COLO668 (cell line): ENCODE results near the gene PCDHB16.
"Not testable (repeated sequence)": the region's sequence is repeated elsewhere in the genome, so short reads cannot be mapped to it uniquely, and the experiment has no call there.

Experiments used
- DNase-seq: peaks from one replicate; lab custom pipeline; 2025; ENCODE audit not compliant: unreplicated experiment; lab: John Stamatoyannopoulos, UW

PCDHB16 gene

GRCh38 chr5:141180313-141180712, 1.9 kb upstream of the PCDHB16 start:
- no peak for DNase-seq

- DNase-seq = not testable (repeated sequence)
Observed at GRCh38 chr5:141184117-141184855, 2.1 kb downstream of the PCDHB16 start.

GRCh38 chr5:141186897-141187512, 4.8 kb downstream of the PCDHB16 start, which contains the start of gene PCDHB9:
Gene PCDHB9 (plus strand): TSS chr5:141187161. CDS start chr5:141187319, 158 bp downstream.
- DNase-seq = peak; percentile 38

GRCh38 chr5:141188682-141189081, 6.5 kb downstream of the PCDHB16 start:
- DNase-seq = not testable (repeated sequence)

GRCh38 chr5:141189131-141189530, 6.9 kb downstream of the PCDHB16 start:
- not testable (repeated sequence) for DNase-seq

- DNase-seq = peak; percentile 43
Observed at GRCh38 chr5:141192110-141192725, 10.0 kb downstream of the PCDHB16 start, which contains the start of gene PCDHB10. Gene PCDHB10 (plus strand): TSS chr5:141192353. CDS start chr5:141192553, 200 bp downstream.

GRCh38 chr5:141194332-141194731, 12.1 kb downstream of the PCDHB16 start:
- DNase-seq = not testable (repeated sequence)

- DNase-seq = no peak
Observed at GRCh38 chr5:141196363-141196762, 14.2 kb downstream of the PCDHB16 start.

GRCh38 chr5:141199359-141200235, 17.4 kb downstream of the PCDHB16 start, which contains the start of gene PCDHB11:
Gene PCDHB11 (plus strand): TSS chr5:141199627. CDS start chr5:141199775, 148 bp downstream.
- peak; percentile 2 for DNase-seq

GRCh38 chr5:141201126-141201525, 18.9 kb downstream of the PCDHB16 start:
- not testable (repeated sequence) for DNase-seq

GRCh38 chr5:141201646-141202045, 19.5 kb downstream of the PCDHB16 start:
- DNase-seq = not testable (repeated sequence)

- DNase-seq = no peak
Observed at GRCh38 chr5:141208478-141208877, 26.3 kb downstream of the PCDHB16 start, which contains the start of gene PCDHB12. Gene PCDHB12 (plus strand): TSS chr5:141208719. CDS start chr5:141208908, 189 bp downstream.

GRCh38 chr5:141210281-141210680, 28.1 kb downstream of the PCDHB16 start:
- DNase-seq = not testable (repeated sequence)

GRCh38 chr5:141210849-141211248, 28.7 kb downstream of the PCDHB16 start:
- not testable (repeated sequence) for DNase-seq

GRCh38 chr5:141213656-141214339, 31.6 kb downstream of the PCDHB16 start, which contains the start of gene PCDHB13:
Gene PCDHB13 (plus strand): TSS chr5:141213919. CDS start chr5:141214124, 205 bp downstream.
- DNase-seq = peak; percentile 52

- DNase-seq = not testable (repeated sequence)
Observed at GRCh38 chr5:141214583-141214982, 32.4 kb downstream of the PCDHB16 start.

- not testable (repeated sequence) for DNase-seq
Observed at GRCh38 chr5:141215504-141215903, 33.3 kb downstream of the PCDHB16 start.

- not testable (repeated sequence) for DNase-seq
Observed at GRCh38 chr5:141216035-141216434, 33.8 kb downstream of the PCDHB16 start.

GRCh38 chr5:141223112-141223783, 41.1 kb downstream of the PCDHB16 start, which contains the start of gene PCDHB14:
Gene PCDHB14 (plus strand): TSS chr5:141223343. CDS start chr5:141223506, 163 bp downstream.
- DNase-seq = peak; percentile 0
